Measurements from ENCODE around the gene SNRNP200. TPM values are rescaled to one million over a fixed set of nuclear protein-coding genes. Genes with fewer than 3 reads are reported as not detected.

Gene SNRNP200
- total and polyA plus RNA-seq, 4 donors = 28.1 to 75.2 (median 47.5) TPM

GRCh38 chr2:96241227-96241626 is 64.1 kb downstream of the SNRNP200 start (continued):
- no peak for TF ChIP-seq GABPA (IDR thresholded peaks at IDR 0.05 in 1 of 2, conservative IDR thresholded peaks at IDR 0.05 in 1 of 2)
- TF ChIP-seq HNF4G (IDR thresholded peaks at IDR 0.05) = no peak
- TF ChIP-seq, protein P1, sequence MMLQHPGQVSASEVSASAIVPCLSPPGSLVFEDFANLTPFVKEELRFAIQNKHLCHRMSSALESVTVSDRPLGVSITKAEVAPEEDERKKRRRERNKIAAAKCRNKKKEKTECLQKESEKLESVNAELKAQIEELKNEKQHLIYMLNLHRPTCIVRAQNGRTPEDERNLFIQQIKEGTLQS (IDR thresholded peaks at IDR 0.05) = no peak

DNA sequence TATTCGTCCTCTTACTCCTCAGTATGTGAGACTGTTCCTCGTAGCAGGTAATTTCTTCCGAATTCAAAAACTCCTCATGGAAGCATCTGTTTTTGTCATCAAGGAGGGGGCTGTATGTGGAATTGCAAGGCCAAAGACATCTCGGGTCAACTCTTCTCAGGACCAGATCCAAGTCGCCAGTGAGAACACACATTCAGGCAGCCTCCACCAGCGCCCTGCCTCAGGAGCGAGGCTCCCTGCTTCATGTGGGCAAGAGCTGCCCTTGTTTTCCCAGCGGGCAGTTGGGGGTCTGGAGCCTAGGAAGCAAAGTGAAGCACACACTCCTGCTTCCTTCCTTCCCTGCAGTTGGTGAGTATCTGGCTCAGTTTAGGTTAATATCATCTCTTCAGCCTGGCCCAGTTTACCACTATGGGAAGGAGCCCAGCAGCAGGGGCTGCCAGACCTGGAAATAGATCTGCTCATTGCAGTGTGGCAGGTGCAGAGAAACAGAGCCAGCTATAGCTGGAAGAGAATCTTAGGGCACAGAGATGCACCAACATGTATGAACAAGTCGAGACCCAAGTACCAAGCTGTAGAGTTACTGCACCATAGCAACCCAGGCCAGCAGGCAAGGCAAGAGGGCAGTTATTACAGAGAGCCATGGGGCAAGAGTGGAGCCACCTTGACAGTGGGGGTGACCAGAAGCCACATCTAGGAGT is 64.9 kb downstream of the SNRNP200 start:
- no peak overlapping the region for H3K9ac ChIP-seq (ENCODE audit: low read depth in 1 of 2, low read length in 2 of 2)
- peaks cover 0 to 1% (median 0%) of the 10 kb centered on the region in 4 donors for H3K4me1 ChIP-seq (ENCODE audit: control insufficient read depth in 4 of 4, insufficient read depth in 4 of 4, low read length in 3 of 4)
- WGBS = 98% methylated on average over 9 of the region's 9 CpGs
- H3K27me3 ChIP-seq (ENCODE audit: control insufficient read depth in 4 of 4, insufficient read depth in 4 of 4, low read length in 3 of 4) = no peaks in the 10 kb centered on the region
- H3K9me3 ChIP-seq (ENCODE audit: control insufficient read depth in 4 of 4, low read length in 3 of 4) = no peaks in the 10 kb centered on the region
- no peak overlapping the region for H3K4me3 ChIP-seq (ENCODE audit: low read depth in 1 of 3, low read length in 3 of 3)
- H3K36me3 ChIP-seq (ENCODE audit: control insufficient read depth in 4 of 4, insufficient read depth in 3 of 4, low read depth in 1 of 4, low read length in 3 of 4) = no peaks in the 10 kb centered on the region
- H3K27ac ChIP-seq (ENCODE audit: low read depth in 1 of 2, low read length in 2 of 2) = no peak overlapping the region
- TF ChIP-seq, protein P2, sequence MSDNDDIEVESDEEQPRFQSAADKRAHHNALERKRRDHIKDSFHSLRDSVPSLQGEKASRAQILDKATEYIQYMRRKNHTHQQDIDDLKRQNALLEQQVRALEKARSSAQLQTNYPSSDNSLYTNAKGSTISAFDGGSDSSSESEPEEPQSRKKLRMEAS (IDR thresholded peaks at IDR 0.05) = no peak
- TF ChIP-seq GABPA (IDR thresholded peaks at IDR 0.05 in 1 of 2, conservative IDR thresholded peaks at IDR 0.05 in 1 of 2) (no peak), NR2F2 (IDR thresholded peaks at IDR 0.05) (no peak), SP1 (IDR thresholded peaks at IDR 0.05) (no peak), HNF4A (conservative IDR thresholded peaks at IDR 0.05) (no peak), HNF4G (IDR thresholded peaks at IDR 0.05) (no peak), YY1 (IDR thresholded peaks at IDR 0.05) (no peak), RXRA (IDR thresholded peaks at IDR 0.05) (no peak), RAD21 (IDR thresholded peaks at IDR 0.05) (no peak), TAF1 (conservative IDR thresholded peaks at IDR 0.05) (no peak), FOXA1 (IDR thresholded peaks at IDR 0.05) (no peak), JUND (IDR thresholded peaks at IDR 0.05) (no peak), EGR1 (IDR thresholded peaks at IDR 0.05; ENCODE audit: low read depth in 2 of 2) (no peak), FOXA2 (IDR thresholded peaks at IDR 0.05) (no peak)
- TF ChIP-seq, protein P3, sequence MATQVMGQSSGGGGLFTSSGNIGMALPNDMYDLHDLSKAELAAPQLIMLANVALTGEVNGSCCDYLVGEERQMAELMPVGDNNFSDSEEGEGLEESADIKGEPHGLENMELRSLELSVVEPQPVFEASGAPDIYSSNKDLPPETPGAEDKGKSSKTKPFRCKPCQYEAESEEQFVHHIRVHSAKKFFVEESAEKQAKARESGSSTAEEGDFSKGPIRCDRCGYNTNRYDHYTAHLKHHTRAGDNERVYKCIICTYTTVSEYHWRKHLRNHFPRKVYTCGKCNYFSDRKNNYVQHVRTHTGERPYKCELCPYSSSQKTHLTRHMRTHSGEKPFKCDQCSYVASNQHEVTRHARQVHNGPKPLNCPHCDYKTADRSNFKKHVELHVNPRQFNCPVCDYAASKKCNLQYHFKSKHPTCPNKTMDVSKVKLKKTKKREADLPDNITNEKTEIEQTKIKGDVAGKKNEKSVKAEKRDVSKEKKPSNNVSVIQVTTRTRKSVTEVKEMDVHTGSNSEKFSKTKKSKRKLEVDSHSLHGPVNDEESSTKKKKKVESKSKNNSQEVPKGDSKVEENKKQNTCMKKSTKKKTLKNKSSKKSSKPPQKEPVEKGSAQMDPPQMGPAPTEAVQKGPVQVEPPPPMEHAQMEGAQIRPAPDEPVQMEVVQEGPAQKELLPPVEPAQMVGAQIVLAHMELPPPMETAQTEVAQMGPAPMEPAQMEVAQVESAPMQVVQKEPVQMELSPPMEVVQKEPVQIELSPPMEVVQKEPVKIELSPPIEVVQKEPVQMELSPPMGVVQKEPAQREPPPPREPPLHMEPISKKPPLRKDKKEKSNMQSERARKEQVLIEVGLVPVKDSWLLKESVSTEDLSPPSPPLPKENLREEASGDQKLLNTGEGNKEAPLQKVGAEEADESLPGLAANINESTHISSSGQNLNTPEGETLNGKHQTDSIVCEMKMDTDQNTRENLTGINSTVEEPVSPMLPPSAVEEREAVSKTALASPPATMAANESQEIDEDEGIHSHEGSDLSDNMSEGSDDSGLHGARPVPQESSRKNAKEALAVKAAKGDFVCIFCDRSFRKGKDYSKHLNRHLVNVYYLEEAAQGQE (IDR thresholded peaks at IDR 0.05) = no peak
- TF ChIP-seq, protein P4, sequence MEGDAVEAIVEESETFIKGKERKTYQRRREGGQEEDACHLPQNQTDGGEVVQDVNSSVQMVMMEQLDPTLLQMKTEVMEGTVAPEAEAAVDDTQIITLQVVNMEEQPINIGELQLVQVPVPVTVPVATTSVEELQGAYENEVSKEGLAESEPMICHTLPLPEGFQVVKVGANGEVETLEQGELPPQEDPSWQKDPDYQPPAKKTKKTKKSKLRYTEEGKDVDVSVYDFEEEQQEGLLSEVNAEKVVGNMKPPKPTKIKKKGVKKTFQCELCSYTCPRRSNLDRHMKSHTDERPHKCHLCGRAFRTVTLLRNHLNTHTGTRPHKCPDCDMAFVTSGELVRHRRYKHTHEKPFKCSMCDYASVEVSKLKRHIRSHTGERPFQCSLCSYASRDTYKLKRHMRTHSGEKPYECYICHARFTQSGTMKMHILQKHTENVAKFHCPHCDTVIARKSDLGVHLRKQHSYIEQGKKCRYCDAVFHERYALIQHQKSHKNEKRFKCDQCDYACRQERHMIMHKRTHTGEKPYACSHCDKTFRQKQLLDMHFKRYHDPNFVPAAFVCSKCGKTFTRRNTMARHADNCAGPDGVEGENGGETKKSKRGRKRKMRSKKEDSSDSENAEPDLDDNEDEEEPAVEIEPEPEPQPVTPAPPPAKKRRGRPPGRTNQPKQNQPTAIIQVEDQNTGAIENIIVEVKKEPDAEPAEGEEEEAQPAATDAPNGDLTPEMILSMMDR (IDR thresholded peaks at IDR 0.05; ENCODE audit: low read depth, low read length, missing input control) = no peak
- TF ChIP-seq, protein P1 (IDR thresholded peaks at IDR 0.05) = no peak
- TF ChIP-seq, protein P5, sequence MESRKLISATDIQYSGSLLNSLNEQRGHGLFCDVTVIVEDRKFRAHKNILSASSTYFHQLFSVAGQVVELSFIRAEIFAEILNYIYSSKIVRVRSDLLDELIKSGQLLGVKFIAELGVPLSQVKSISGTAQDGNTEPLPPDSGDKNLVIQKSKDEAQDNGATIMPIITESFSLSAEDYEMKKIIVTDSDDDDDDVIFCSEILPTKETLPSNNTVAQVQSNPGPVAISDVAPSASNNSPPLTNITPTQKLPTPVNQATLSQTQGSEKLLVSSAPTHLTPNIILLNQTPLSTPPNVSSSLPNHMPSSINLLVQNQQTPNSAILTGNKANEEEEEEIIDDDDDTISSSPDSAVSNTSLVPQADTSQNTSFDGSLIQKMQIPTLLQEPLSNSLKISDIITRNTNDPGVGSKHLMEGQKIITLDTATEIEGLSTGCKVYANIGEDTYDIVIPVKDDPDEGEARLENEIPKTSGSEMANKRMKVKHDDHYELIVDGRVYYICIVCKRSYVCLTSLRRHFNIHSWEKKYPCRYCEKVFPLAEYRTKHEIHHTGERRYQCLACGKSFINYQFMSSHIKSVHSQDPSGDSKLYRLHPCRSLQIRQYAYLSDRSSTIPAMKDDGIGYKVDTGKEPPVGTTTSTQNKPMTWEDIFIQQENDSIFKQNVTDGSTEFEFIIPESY (IDR thresholded peaks at IDR 0.05) = no peak
- DNase-seq (ENCODE audit: low spot score) = no peak
